Heart left ventricle (tissue), 13 donors: ENCODE measurements around the gene SLC26A1.

Experiments used
- CTCF ChIP-seq, 12 donors: fragments of 200-600 bp; sonication (generic) in 4 of 12; IDR thresholded peaks; one replicate each; pipeline versions ENCODE4 v1.5.0 to v1.8.0; 2018 to 2022; ENCODE audit warnings: antibody characterized with exemption in 12 of 12, mild to moderate bottlenecking in 5 of 12
- POLR2A ChIP-seq, 2 donors: fragments of 450-650 bp; IDR thresholded peaks; one replicate each; pipeline ENCODE4 v1.6.1; 2017; ENCODE audit warnings: antibody characterized with exemption in 2 of 2, mild to moderate bottlenecking in 2 of 2, moderate library complexity in 2 of 2
- donor health status: ischemic (EF 13 %, LVEDD 7.1; RV severe dilation, severe dysfunction).
- donor health status: DM: no; HTN: yes; CAD: no.
- donor health status: DM: no; HTN: no; CAD: no.
- donor health status: ischemic (EF 25% LVEDD 6.9; RV normal size, moderate dysfunction).
- donor health status: ischemic (EF 25% LVEDD 5.7; RV mildly dilated, moderate dysfunction).
- donor health status: ischemic (EF 35%, LVEDD 5.7; RV mildly dilated, moderate dysfunction).
- donor health status: nonischemic (EF 11% LVEDD 7.7; RV severe dilation, severe dysfunction).
- donor health status: DM: yes; HTN: yes; CAD: no.
- donor health status: PGD.
- donor health status: ischemic (EF 29% LVEDD 5.4; RV normal size, mild dysfunction).
- donor health status: nonischemic (EF 23%, LVEDD 6.1; RV moderate dilation, normal function).

GRCh38 chr4:1012034-1012739 lies 19.0 kb upstream of the SLC26A1 start:
- TF ChIP-seq CTCF (IDR thresholded peaks at IDR 0.05) (no peak), POLR2A (IDR thresholded peaks at IDR 0.05) (no peak)
